CD14-positive monocyte (primary cell): ENCODE results near the gene ATP11A. TPM values are rescaled to one million over a fixed set of nuclear protein-coding genes. Genes with fewer than 3 reads are reported as not detected.

Experiments used
- DNase-seq, 3 donors: peaks; one replicate each; pipeline ENCODE4 v3.0.0-alpha.2; 2011 to 2022
- H2AFZ ChIP-seq: 2 replicates; pipeline ENCODE4 v1.6.0; 2012; ENCODE audit warnings: mild to moderate bottlenecking, low read depth, low read length, inconsistent platforms; ENCODE audit not compliant: insufficient read depth, poor library complexity, severe bottlenecking
- H3K27ac ChIP-seq, 2 donors: 1 replicate in 1 of 2; 2 replicates in 1 of 2; pipeline ENCODE4 v1.5.1; 2012 to 2013; ENCODE audit warnings: low read length in 2 of 2, control low read depth in 1 of 2, inconsistent platforms in 1 of 2, low read depth in 1 of 2, mild to moderate bottlenecking in 1 of 2
- H3K27me3 ChIP-seq, 2 donors: one replicate each; pipeline versions ENCODE4 v1.6.0 to v1.6.1; 2011 to 2013; ENCODE audit warnings: low read length in 2 of 2; ENCODE audit not compliant: control insufficient read depth in 2 of 2, insufficient read depth in 2 of 2
- H3K36me3 ChIP-seq, 2 donors: replicated peaks in 1 of 2; 1 replicate in 1 of 2; 2 replicates in 1 of 2; pipeline versions ENCODE4 v1.5.1 to v1.6.1; 2012 to 2013; ENCODE audit warnings: low read length in 2 of 2, control low read depth in 1 of 2, inconsistent platforms in 1 of 2, mild to moderate bottlenecking in 1 of 2; ENCODE audit not compliant: insufficient read depth in 2 of 2, control insufficient read depth in 1 of 2
- H3K4me1 ChIP-seq, 2 donors: 1 replicate in 1 of 2; 2 replicates in 1 of 2; pipeline versions ENCODE4 v1.5.1 to v1.6.1; 2012 to 2013; ENCODE audit warnings: low read length in 2 of 2, control low read depth in 1 of 2, inconsistent platforms in 1 of 2, mild to moderate bottlenecking in 1 of 2, moderate library complexity in 1 of 2; ENCODE audit not compliant: insufficient read depth in 2 of 2, control insufficient read depth in 1 of 2
- H3K4me2 ChIP-seq: replicated peaks from 2 replicates; pipeline ENCODE3; 2012; ENCODE audit warnings: low read length, moderate library complexity, mild to moderate bottlenecking; ENCODE audit not compliant: poor library complexity, severe bottlenecking; ENCODE audit errors: extremely low read depth
- H3K4me3 ChIP-seq, 3 experiments: fragments of 200-600 bp in 1 of 3; sonication (generic) in 1 of 3; replicated peaks in 1 of 3; 1 replicate in 2 of 3; 2 replicates in 1 of 3; pipeline ENCODE4 v1.5.1; 2011 to 2013; ENCODE audit warnings: low read length in 3 of 3, mild to moderate bottlenecking in 3 of 3, control low read depth in 2 of 3, low read depth in 2 of 3, inconsistent platforms in 1 of 3, moderate library complexity in 1 of 3
- H3K79me2 ChIP-seq: 2 replicates; pipeline ENCODE4 v1.6.0; 2012; ENCODE audit warnings: mild to moderate bottlenecking, control low read depth, inconsistent platforms, low read length, moderate library complexity; ENCODE audit not compliant: insufficient read depth
- H3K9ac ChIP-seq: 2 replicates; pipeline ENCODE4 v1.6.0; 2017; ENCODE audit warnings: low read length, mild to moderate bottlenecking; ENCODE audit not compliant: insufficient read depth, poor library complexity, severe bottlenecking
- H3K9me3 ChIP-seq, 2 donors: replicated peaks in 1 of 2; 1 replicate in 1 of 2; 2 replicates in 1 of 2; pipeline versions ENCODE4 v1.5.1 to v1.6.1; 2012 to 2013; ENCODE audit warnings: low read length in 2 of 2, control low read depth in 1 of 2; ENCODE audit not compliant: control insufficient read depth in 1 of 2, insufficient read depth in 1 of 2
- H4K20me1 ChIP-seq: 2 replicates; pipeline ENCODE4 v1.6.0; 2012; ENCODE audit warnings: mild to moderate bottlenecking, low read length, control low read depth, moderate library complexity; ENCODE audit not compliant: insufficient read depth
- H3K27ac Mint-ChIP-seq, 7 donors: one replicate each; pipeline ENCODE4 v1.8.0; 2020; ENCODE audit warnings: mild to moderate bottlenecking in 7 of 7, mixed read lengths in 7 of 7, moderate library complexity in 6 of 7, inconsistent platforms in 2 of 7
- H3K27me3 Mint-ChIP-seq, 3 donors: one replicate each; pipeline ENCODE4 v1.8.0; 2021 to 2022; ENCODE audit warnings: low read depth in 3 of 3, mild to moderate bottlenecking in 3 of 3, mixed read lengths in 3 of 3, moderate library complexity in 3 of 3, inconsistent platforms in 1 of 3
- H3K36me3 Mint-ChIP-seq, 2 donors: one replicate each; pipeline ENCODE4 v1.8.0; 2020; ENCODE audit warnings: mixed read lengths in 2 of 2, inconsistent platforms in 1 of 2, mild to moderate bottlenecking in 1 of 2
- H3K4me1 Mint-ChIP-seq: one replicate; pipeline ENCODE4 v1.8.0; 2020; ENCODE audit warnings: mild to moderate bottlenecking, mixed read lengths
- H3K4me3 Mint-ChIP-seq, 2 donors: one replicate each; pipeline ENCODE4 v1.8.0; 2020; ENCODE audit warnings: mild to moderate bottlenecking in 2 of 2, mixed read lengths in 2 of 2, moderate library complexity in 1 of 2
- H3K9me3 Mint-ChIP-seq, 7 donors: one replicate each; pipeline ENCODE4 v1.8.0; 2020 to 2022; ENCODE audit warnings: mixed read lengths in 7 of 7, mild to moderate bottlenecking in 6 of 7, moderate library complexity in 6 of 7, inconsistent platforms in 2 of 7
- CTCF ChIP-seq: fragments of 200-600 bp; IDR thresholded peaks from one replicate; pipeline ENCODE4 v1.8.0; 2022; ENCODE audit warnings: antibody characterized with exemption, mild to moderate bottlenecking
- WGBS: methylation state at CpG from one replicate; pipeline ENCODE4 v1.1.5; 2013; ENCODE audit warnings: missing lambda C conversion rate; ENCODE audit not compliant: insufficient coverage; 5-methylcytosine and 5-hydroxymethylcytosine counted together
- intact Hi-C, 2 donors: fragments of 100-400 bp; cut with micrococcal nuclease; formaldehyde crosslinking; loops; one replicate each; pipeline versions ENCODE4 v1.15.0 to v1.15.1; 2023
- polyA plus RNA-seq, 3 donors: library from polyadenylated mRNA; depleted of rRNA in 1 of 3; unstranded in 2 of 3; stranded (reverse) in 1 of 3; fragments of 300-500 nt in 2 of 3; fragments of >200 nt in 1 of 3; fragmentation: Illumina TruSeq in 2 of 3; gene quantifications; 1 replicate in 2 of 3; 2 replicates in 1 of 3; pipeline ENCODE4 v1.2.3, GENCODE V29; 2012 to 2021

Gene ATP11A
- polyA plus RNA-seq, 3 donors: 7.2 to 45.4 (median 7.6) TPM

GRCh38 chr13:112783135-112783977, 93.5 kb downstream of the ATP11A start:
- Histone ChIP-seq H3K27ac (no peak overlapping the region), H3K79me2 (peaks cover 64% of the 10 kb centered on the region), H3K4me2 (no peak overlapping the region), H3K4me3 (no peak overlapping the region), H2AFZ (no peak overlapping the region), H3K4me1 (peaks cover 0 to 5% of the 10 kb centered on the region in 2 donors), H4K20me1 (peaks cover 75% of the 10 kb centered on the region), H3K36me3 (peaks cover 33 to 52% of the 10 kb centered on the region in 2 donors), H3K9ac (no peak overlapping the region), H3K9me3 (peaks cover 0 to 6% of the 10 kb centered on the region in 2 donors), H3K27me3 (no peaks in the 10 kb centered on the region)
- Mint-ChIP-seq H3K27me3 (peaks cover 0 to 2% (median 2%) of the 10 kb centered on the region in 3 donors), H3K27ac (peak overlapping the region in 5 of 7 donors; percentile 30 to 74 (median 63)), H3K9me3 (peaks cover 0 to 10% (median 3%) of the 10 kb centered on the region in 7 donors), H3K4me3 (no peak overlapping the region), H3K4me1 (peaks cover 20% of the 10 kb centered on the region), H3K36me3 (peaks cover 30 to 49% of the 10 kb centered on the region in 2 donors)
- WGBS: 61% methylated on average over 20 of the region's 28 CpGs
- no peak for TF ChIP-seq CTCF
- DNase-seq: no peak
- intact Hi-C loops: no loop called here

GRCh38 chr13:112783978-112784371, 94.1 kb downstream of the ATP11A start:
- peaks cover 37 to 53% of the 10 kb centered on the region in 2 donors for H3K36me3 Mint-ChIP-seq
- peak overlapping the region in 6 of 7 donors; percentile 7 to 74 (median 59) for H3K27ac Mint-ChIP-seq
- TF ChIP-seq CTCF: no peak
- no peak overlapping the region for H3K27ac ChIP-seq
- H3K4me2 ChIP-seq: no peak overlapping the region
- no peak overlapping the region for H3K4me3 ChIP-seq
- no peaks in the 10 kb centered on the region for H3K27me3 ChIP-seq
- peaks cover 62% of the 10 kb centered on the region for H3K79me2 ChIP-seq
- no peak overlapping the region for H3K4me3 Mint-ChIP-seq
- peaks cover 37 to 58% of the 10 kb centered on the region in 2 donors for H3K36me3 ChIP-seq
- peaks cover 0 to 10% (median 3%) of the 10 kb centered on the region in 7 donors for H3K9me3 Mint-ChIP-seq
- no peak overlapping the region for H2AFZ ChIP-seq
- peaks cover 0 to 2% (median 2%) of the 10 kb centered on the region in 3 donors for H3K27me3 Mint-ChIP-seq
- peaks cover 0 to 6% of the 10 kb centered on the region in 2 donors for H3K9me3 ChIP-seq
- 59% methylated on average over 7 of the region's 9 CpGs for WGBS
- intact Hi-C loops: no loop called here
- peaks cover 20% of the 10 kb centered on the region for H3K4me1 Mint-ChIP-seq
- peaks cover 71% of the 10 kb centered on the region for H4K20me1 ChIP-seq
- no peak for DNase-seq
- H3K4me1 ChIP-seq: peaks cover 0 to 5% of the 10 kb centered on the region in 2 donors
- H3K9ac ChIP-seq: no peak overlapping the region
